Neural cell (in vitro differentiated cells): ENCODE results near the gene COLEC12.

Source experiments
- EP300 ChIP-seq: fragments of 450-650 bp; conservative IDR thresholded peaks from 2 replicates; pipeline ENCODE4 v1.6.1; 2014; ENCODE audit warnings: antibody characterized with exemption, mild to moderate bottlenecking, moderate library complexity; ENCODE audit not compliant: poor library complexity, severe bottlenecking
- EZH2 ChIP-seq: fragments of 200-600, 300-800 bp; shearing (Covaris generic), sonication (generic); IDR thresholded peaks from 2 replicates; pipeline ENCODE4 v1.6.1; 2014; ENCODE audit warnings: antibody characterized with exemption, low read length, borderline replicate concordance, mild to moderate bottlenecking; ENCODE audit not compliant: insufficient read depth, poor library complexity, severe bottlenecking
- MXI1 ChIP-seq: fragments of 450-650 bp; conservative IDR thresholded peaks from 2 replicates; pipeline ENCODE4 v1.6.1; 2014; ENCODE audit warnings: antibody characterized with exemption, mild to moderate bottlenecking; ENCODE audit not compliant: poor library complexity, severe bottlenecking
- SMC3 ChIP-seq: fragments of 450-650 bp; conservative IDR thresholded peaks from 2 replicates; pipeline ENCODE4 v1.6.1; 2014; ENCODE audit warnings: antibody characterized with exemption, mild to moderate bottlenecking, moderate library complexity; ENCODE audit not compliant: poor library complexity
- TAF1 ChIP-seq: IDR thresholded peaks from 2 replicates; pipeline ENCODE4 v1.6.1; 2012; ENCODE audit warnings: low read depth
- TF ChIP-seq, protein P1 (sequence below): fragments of 450-650 bp; IDR thresholded peaks from 2 replicates; pipeline ENCODE4 v1.5.1; 2014; ENCODE audit warnings: antibody characterized with exemption, mild to moderate bottlenecking, moderate library complexity; ENCODE audit not compliant: poor library complexity, severe bottlenecking
- TF ChIP-seq, protein P2 (sequence below): IDR thresholded peaks from 2 replicates; pipeline ENCODE4 v1.6.1; 2012; ENCODE audit warnings: borderline replicate concordance

DNA sequence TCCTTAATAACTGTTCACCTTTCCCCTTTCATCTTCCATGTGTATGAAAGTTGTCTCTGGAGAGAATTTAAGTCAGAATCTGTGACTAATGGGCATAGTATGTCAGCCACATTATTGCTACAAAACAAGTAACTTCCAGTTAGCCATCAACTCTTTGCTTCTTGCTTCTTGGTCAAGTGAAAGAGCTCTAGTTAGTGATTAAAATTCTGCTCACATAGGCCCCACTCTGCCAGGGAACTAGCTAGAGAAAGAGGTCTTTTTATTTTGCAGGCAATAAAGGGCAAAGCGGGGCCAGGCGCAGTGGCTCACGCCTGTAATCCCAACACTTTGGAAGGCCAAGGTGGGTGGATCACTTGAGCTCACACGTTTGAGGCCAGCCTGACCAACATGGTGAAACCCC lies 64.6 kb downstream of the COLEC12 start:
- TF ChIP-seq, protein P1, sequence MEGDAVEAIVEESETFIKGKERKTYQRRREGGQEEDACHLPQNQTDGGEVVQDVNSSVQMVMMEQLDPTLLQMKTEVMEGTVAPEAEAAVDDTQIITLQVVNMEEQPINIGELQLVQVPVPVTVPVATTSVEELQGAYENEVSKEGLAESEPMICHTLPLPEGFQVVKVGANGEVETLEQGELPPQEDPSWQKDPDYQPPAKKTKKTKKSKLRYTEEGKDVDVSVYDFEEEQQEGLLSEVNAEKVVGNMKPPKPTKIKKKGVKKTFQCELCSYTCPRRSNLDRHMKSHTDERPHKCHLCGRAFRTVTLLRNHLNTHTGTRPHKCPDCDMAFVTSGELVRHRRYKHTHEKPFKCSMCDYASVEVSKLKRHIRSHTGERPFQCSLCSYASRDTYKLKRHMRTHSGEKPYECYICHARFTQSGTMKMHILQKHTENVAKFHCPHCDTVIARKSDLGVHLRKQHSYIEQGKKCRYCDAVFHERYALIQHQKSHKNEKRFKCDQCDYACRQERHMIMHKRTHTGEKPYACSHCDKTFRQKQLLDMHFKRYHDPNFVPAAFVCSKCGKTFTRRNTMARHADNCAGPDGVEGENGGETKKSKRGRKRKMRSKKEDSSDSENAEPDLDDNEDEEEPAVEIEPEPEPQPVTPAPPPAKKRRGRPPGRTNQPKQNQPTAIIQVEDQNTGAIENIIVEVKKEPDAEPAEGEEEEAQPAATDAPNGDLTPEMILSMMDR = no peak
- TF ChIP-seq EP300 = no peak
- TF ChIP-seq EZH2 = no peak
- TF ChIP-seq SMC3 = no peak
- no peak for TF ChIP-seq MXI1
- TF ChIP-seq TAF1 = no peak
- TF ChIP-seq, protein P2, sequence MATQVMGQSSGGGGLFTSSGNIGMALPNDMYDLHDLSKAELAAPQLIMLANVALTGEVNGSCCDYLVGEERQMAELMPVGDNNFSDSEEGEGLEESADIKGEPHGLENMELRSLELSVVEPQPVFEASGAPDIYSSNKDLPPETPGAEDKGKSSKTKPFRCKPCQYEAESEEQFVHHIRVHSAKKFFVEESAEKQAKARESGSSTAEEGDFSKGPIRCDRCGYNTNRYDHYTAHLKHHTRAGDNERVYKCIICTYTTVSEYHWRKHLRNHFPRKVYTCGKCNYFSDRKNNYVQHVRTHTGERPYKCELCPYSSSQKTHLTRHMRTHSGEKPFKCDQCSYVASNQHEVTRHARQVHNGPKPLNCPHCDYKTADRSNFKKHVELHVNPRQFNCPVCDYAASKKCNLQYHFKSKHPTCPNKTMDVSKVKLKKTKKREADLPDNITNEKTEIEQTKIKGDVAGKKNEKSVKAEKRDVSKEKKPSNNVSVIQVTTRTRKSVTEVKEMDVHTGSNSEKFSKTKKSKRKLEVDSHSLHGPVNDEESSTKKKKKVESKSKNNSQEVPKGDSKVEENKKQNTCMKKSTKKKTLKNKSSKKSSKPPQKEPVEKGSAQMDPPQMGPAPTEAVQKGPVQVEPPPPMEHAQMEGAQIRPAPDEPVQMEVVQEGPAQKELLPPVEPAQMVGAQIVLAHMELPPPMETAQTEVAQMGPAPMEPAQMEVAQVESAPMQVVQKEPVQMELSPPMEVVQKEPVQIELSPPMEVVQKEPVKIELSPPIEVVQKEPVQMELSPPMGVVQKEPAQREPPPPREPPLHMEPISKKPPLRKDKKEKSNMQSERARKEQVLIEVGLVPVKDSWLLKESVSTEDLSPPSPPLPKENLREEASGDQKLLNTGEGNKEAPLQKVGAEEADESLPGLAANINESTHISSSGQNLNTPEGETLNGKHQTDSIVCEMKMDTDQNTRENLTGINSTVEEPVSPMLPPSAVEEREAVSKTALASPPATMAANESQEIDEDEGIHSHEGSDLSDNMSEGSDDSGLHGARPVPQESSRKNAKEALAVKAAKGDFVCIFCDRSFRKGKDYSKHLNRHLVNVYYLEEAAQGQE = no peak
